Activated CD4-positive, alpha-beta T cell treated with anti-CD3 and anti-CD28 coated beads, Interleukin-2, amount 50 U/mL, for 16 hours (primary cell): ENCODE data around the gene CDC42EP4.

ENCODE experiments used
- DNase-seq: peaks from one replicate; pipeline ENCODE4 v3.0.0-alpha.2; 2020

CDC42EP4 gene

GRCh38 chr17:73293480-73293911 lies 18.3 kb downstream of the CDC42EP4 start:
- no peak for DNase-seq

- DNase-seq = no peak
Observed at GRCh38 chr17:73293031-73293430, 18.8 kb downstream of the CDC42EP4 start.

GRCh38 chr17:73292031-73292531 lies 19.7 kb downstream of the CDC42EP4 start:
- DNase-seq = no peak

GRCh38 chr17:73291260-73291801 lies 20.5 kb downstream of the CDC42EP4 start:
- DNase-seq = peak; percentile 14

GRCh38 chr17:73290399-73291259 lies 21.2 kb downstream of the CDC42EP4 start:
- DNase-seq = no peak

GRCh38 chr17:73289549-73290254 lies 22.1 kb downstream of the CDC42EP4 start:
- DNase-seq = no peak

- no peak for DNase-seq
Observed at GRCh38 chr17:73288534-73289302, 23.1 kb downstream of the CDC42EP4 start.

- no peak for DNase-seq
Observed at GRCh38 chr17:73286863-73287296, 24.9 kb downstream of the CDC42EP4 start.

GRCh38 chr17:73285916-73286862 lies 25.6 kb downstream of the CDC42EP4 start:
- DNase-seq = no peak

- no peak for DNase-seq
Observed at GRCh38 chr17:73285603-73285908, 26.2 kb downstream of the CDC42EP4 start.

GRCh38 chr17:73284906-73285602 lies 26.7 kb downstream of the CDC42EP4 start:
- no peak for DNase-seq

- no peak for DNase-seq
Observed at GRCh38 chr17:73284354-73284753, 27.4 kb downstream of the CDC42EP4 start.

- no peak for DNase-seq
Observed at GRCh38 chr17:73283841-73284282, 27.9 kb downstream of the CDC42EP4 start.

- DNase-seq = no peak
Observed at GRCh38 chr17:73283250-73283649, 28.6 kb downstream of the CDC42EP4 start.

GRCh38 chr17:73282629-73283028 lies 29.2 kb downstream of the CDC42EP4 start:
- DNase-seq = no peak

- DNase-seq = no peak
Observed at GRCh38 chr17:73281928-73282327, 29.9 kb downstream of the CDC42EP4 start.

GRCh38 chr17:73280191-73280590 lies 31.6 kb downstream of the CDC42EP4 start:
- DNase-seq = no peak

GRCh38 chr17:73279704-73280103 lies 32.1 kb downstream of the CDC42EP4 start:
- DNase-seq = no peak

GRCh38 chr17:73278465-73279453 lies 33.0 kb downstream of the CDC42EP4 start:
- DNase-seq = no peak

GRCh38 chr17:73278049-73278464 lies 33.7 kb downstream of the CDC42EP4 start:
- DNase-seq = no peak
